MM.1S (cell line): ENCODE results near the gene TEKT2.

Experiments used
- EZH2 ChIP-seq: fragments of 300-600 bp; sonication (generic); optimal IDR thresholded peaks from 2 replicates; pipeline ENCODE3; 2017; ENCODE audit warnings: low read depth, mild to moderate bottlenecking, antibody characterized with exemption, low read length, mixed read lengths
- TF ChIP-seq, protein P1 (sequence below): fragments of 300-600 bp; sonication (generic); IDR thresholded peaks from 2 replicates; pipeline ENCODE4 v1.5.1; 2016; ENCODE audit warnings: antibody characterized with exemption, low read length, mixed read lengths

- TF ChIP-seq, protein P1, sequence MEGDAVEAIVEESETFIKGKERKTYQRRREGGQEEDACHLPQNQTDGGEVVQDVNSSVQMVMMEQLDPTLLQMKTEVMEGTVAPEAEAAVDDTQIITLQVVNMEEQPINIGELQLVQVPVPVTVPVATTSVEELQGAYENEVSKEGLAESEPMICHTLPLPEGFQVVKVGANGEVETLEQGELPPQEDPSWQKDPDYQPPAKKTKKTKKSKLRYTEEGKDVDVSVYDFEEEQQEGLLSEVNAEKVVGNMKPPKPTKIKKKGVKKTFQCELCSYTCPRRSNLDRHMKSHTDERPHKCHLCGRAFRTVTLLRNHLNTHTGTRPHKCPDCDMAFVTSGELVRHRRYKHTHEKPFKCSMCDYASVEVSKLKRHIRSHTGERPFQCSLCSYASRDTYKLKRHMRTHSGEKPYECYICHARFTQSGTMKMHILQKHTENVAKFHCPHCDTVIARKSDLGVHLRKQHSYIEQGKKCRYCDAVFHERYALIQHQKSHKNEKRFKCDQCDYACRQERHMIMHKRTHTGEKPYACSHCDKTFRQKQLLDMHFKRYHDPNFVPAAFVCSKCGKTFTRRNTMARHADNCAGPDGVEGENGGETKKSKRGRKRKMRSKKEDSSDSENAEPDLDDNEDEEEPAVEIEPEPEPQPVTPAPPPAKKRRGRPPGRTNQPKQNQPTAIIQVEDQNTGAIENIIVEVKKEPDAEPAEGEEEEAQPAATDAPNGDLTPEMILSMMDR: no peak
- no peak for TF ChIP-seq EZH2
These were observed 12.0 kb downstream of the TEKT2 start for GRCh38 chr1:36095760-36096405.
